G401 (cell line): ENCODE data around the gene TXNDC11. TPM values are rescaled to one million over a fixed set of nuclear protein-coding genes. Genes with fewer than 3 reads are reported as not detected.

Experiments
- DNase-seq: peaks from one replicate; pipeline ENCODE4 v3.0.0-alpha.2; 2015; ENCODE audit warnings: low spot score
- in situ Hi-C: cut with HindIII; loops from 2 replicates; pipeline ENCODE4 v1.10.0; 2016; ENCODE audit warnings: low sequenced_read_pairs, mixed read lengths
- total RNA-seq: library from RNA; depleted of rRNA; stranded (reverse); fragments of >200 nt; shearing (Covaris generic); gene quantifications from 2 replicates; pipeline ENCODE4 v1.2.3, GENCODE V29; 2014

TXNDC11 gene
- total RNA-seq, 1 experiment from 2014 or later: 25.4 TPM

- DNase-seq: no peak
- in situ Hi-C loops: no loop called here
These were observed 99.9 kb downstream of the TXNDC11 start for GRCh38 chr16:11642765-11643116.

GRCh38 chr16:11640987-11641817, 101.5 kb downstream of the TXNDC11 start:
- in situ Hi-C loops: no loop called here
- peak; percentile 78 for DNase-seq

GRCh38 chr16:11639925-11640899, 102.4 kb downstream of the TXNDC11 start:
- in situ Hi-C loops: no loop called here
- DNase-seq: peak; percentile 61

GRCh38 chr16:11639008-11639562, 103.6 kb downstream of the TXNDC11 start:
- DNase-seq: no peak
- in situ Hi-C loops: no loop called here

- DNase-seq: no peak
- in situ Hi-C loops: no loop called here
These were observed 104.5 kb downstream of the TXNDC11 start for GRCh38 chr16:11638140-11638539.

GRCh38 chr16:11637320-11637719, 105.3 kb downstream of the TXNDC11 start:
- no peak for DNase-seq
- in situ Hi-C loops: no loop called here

GRCh38 chr16:11636172-11636721, 106.4 kb downstream of the TXNDC11 start:
- no peak for DNase-seq
- in situ Hi-C loops: no loop called here

- no peak for DNase-seq
- in situ Hi-C loops: no loop called here
These were observed 106.9 kb downstream of the TXNDC11 start for GRCh38 chr16:11635679-11636171.

GRCh38 chr16:11635113-11635652, 107.5 kb downstream of the TXNDC11 start:
- in situ Hi-C loops: no loop called here
- DNase-seq: no peak

GRCh38 chr16:11634312-11634711, 108.3 kb downstream of the TXNDC11 start:
- no peak for DNase-seq
- in situ Hi-C loops: no loop called here

- in situ Hi-C loops: no loop called here
- no peak for DNase-seq
These were observed 109.5 kb downstream of the TXNDC11 start for GRCh38 chr16:11633113-11633512.

- DNase-seq: no peak
- in situ Hi-C loops: no loop called here
These were observed 110.2 kb downstream of the TXNDC11 start for GRCh38 chr16:11632455-11632939.

GRCh38 chr16:11631214-11631613, 111.4 kb downstream of the TXNDC11 start:
- in situ Hi-C loops: no loop called here
- DNase-seq: no peak

GRCh38 chr16:11630768-11631056, 111.9 kb downstream of the TXNDC11 start:
- in situ Hi-C loops: no loop called here
- no peak for DNase-seq

- DNase-seq: no peak
- in situ Hi-C loops: no loop called here
These were observed 112.5 kb downstream of the TXNDC11 start for GRCh38 chr16:11630046-11630767.
